Measurements from ENCODE around the gene PHF11. TPM values are rescaled to one million over a fixed set of nuclear protein-coding genes. Genes with fewer than 3 reads are reported as not detected.
"Not testable (repeated sequence)": the region's sequence is repeated elsewhere in the genome, so short reads cannot be mapped to it uniquely, and the experiment has no call there.

The PHF11 gene
- total RNA-seq, 1 experiment from 2014 or later: 16.0 TPM

DNA sequence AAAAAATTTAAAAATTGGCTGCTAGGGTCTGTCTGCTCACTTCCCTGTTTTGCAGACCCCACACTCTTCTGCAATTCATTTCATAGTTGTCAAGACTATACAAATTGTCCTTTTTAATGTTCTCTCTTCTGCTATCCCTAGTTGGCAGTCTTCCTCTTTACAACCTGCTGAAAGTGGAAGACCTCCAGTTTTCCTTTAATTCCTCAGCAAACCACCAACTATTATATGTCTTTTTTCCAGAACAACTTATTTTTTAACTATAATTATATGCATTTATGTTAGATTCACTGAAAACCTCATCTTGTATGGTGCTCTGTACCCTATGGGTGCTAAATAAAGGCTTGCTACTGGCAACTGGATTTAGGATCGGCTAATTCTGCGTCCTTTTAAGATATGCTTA lies 1.1 kb upstream of the PHF11 start:
- no peaks in the 10 kb centered on the region for H3K9me3 ChIP-seq (ENCODE audit: low read depth, low read length, poor library complexity, severe bottlenecking)
- H3K36me3 ChIP-seq (ENCODE audit: insufficient read depth, low read length, poor library complexity, severe bottlenecking): no peaks in the 10 kb centered on the region
- H3K4me1 ChIP-seq (ENCODE audit: insufficient read depth, low read length, poor library complexity, severe bottlenecking): no peaks in the 10 kb centered on the region
- H3K27me3 ChIP-seq (replicated peaks; ENCODE audit: insufficient read depth, low read depth, low read length, poor library complexity): no peaks in the 10 kb centered on the region
- peak overlapping the region; percentile 51 for H3K4me3 ChIP-seq (ENCODE audit: low read depth, low read length, poor library complexity, severe bottlenecking)
- no peak for DNase-seq (ENCODE audit: low spot score)
- no peak overlapping the region for H3K27ac ChIP-seq (ENCODE audit: low read depth, low read length, poor library complexity, severe bottlenecking)
- no TSS peak for BruUV-seq (replicated peaks)
- ChIA-PET POLR2A (ENCODE audit: low non-redundant PET) (no interaction called here), CTCF (no interaction called here)
- TF ChIP-seq, protein P1, sequence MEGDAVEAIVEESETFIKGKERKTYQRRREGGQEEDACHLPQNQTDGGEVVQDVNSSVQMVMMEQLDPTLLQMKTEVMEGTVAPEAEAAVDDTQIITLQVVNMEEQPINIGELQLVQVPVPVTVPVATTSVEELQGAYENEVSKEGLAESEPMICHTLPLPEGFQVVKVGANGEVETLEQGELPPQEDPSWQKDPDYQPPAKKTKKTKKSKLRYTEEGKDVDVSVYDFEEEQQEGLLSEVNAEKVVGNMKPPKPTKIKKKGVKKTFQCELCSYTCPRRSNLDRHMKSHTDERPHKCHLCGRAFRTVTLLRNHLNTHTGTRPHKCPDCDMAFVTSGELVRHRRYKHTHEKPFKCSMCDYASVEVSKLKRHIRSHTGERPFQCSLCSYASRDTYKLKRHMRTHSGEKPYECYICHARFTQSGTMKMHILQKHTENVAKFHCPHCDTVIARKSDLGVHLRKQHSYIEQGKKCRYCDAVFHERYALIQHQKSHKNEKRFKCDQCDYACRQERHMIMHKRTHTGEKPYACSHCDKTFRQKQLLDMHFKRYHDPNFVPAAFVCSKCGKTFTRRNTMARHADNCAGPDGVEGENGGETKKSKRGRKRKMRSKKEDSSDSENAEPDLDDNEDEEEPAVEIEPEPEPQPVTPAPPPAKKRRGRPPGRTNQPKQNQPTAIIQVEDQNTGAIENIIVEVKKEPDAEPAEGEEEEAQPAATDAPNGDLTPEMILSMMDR (conservative IDR thresholded peaks at IDR 0.05; ENCODE audit: low read depth, low read length): no peak; the same call in 1 of the 2 replicates
- no peak for TF ChIP-seq EZH2 (IDR thresholded peaks at IDR 0.05; ENCODE audit: borderline replicate concordance, low read depth, low read length, poor library complexity, severe bottlenecking)
- intact Hi-C loops (cut with micrococcal nuclease; ENCODE audit: unreplicated experiment): loop anchor here (1.0 kb wide), 1 partner anchor 11 kb away; no protein-coding TSS in a partner anchor

DNA sequence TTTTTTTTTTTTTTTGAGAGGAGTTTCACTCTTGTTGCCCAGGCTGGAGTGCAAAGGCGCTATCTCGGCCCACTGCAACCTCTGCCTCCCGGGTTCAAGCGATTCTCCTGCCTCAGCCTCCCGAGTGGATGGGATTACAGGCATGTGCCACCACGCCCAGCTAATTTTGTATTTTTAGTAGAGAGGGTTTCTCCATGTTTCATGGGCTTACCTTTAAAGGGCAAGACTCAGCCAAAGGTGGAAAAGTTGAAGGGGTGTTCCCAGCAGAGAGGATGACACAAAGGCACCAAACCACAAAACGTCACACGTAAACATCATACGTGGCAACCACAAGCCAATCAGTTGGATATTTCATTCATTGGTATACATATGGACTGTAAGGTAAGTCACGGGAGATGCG lies 1.1 kb downstream of the PHF11 start:
- BruUV-seq (replicated peaks): not testable (repeated sequence)

DNA sequence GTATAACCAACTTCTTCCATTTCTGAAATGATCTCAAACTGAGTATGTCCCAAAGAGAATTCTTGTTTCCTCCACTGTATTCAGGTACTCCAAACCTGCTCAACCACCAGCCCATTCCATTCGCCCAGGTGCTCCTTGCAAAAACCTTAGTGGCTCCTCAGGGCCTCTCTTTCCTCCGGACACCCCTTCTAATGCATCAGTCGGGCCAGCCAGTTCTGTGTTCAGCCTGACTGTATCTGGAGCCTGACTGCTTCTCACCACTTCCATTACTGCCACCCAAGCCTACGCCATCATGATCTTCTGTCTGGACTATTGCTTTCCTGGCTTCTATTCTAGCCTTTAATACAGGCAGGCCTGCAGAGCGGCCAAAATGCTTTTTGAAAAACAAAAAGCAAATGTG lies 1.5 kb downstream of the PHF11 start:
- H3K27ac ChIP-seq (ENCODE audit: low read depth, low read length, poor library complexity, severe bottlenecking): no peak overlapping the region
- H3K36me3 ChIP-seq (ENCODE audit: insufficient read depth, low read length, poor library complexity, severe bottlenecking): no peaks in the 10 kb centered on the region
- H3K27me3 ChIP-seq (replicated peaks; ENCODE audit: insufficient read depth, low read depth, low read length, poor library complexity): no peaks in the 10 kb centered on the region
- POLR2A ChIA-PET (ENCODE audit: low non-redundant PET): no interaction called here
- no peak for DNase-seq (ENCODE audit: low spot score)
- intact Hi-C loops (cut with micrococcal nuclease; ENCODE audit: unreplicated experiment): no loop called here
- no peak overlapping the region for H3K4me3 ChIP-seq (ENCODE audit: low read depth, low read length, poor library complexity, severe bottlenecking)
- no peaks in the 10 kb centered on the region for H3K4me1 ChIP-seq (ENCODE audit: insufficient read depth, low read length, poor library complexity, severe bottlenecking)
- TSS peak; percentile 46 for BruUV-seq (replicated peaks)
- no peak for TF ChIP-seq EZH2 (IDR thresholded peaks at IDR 0.05; ENCODE audit: borderline replicate concordance, low read depth, low read length, poor library complexity, severe bottlenecking)
- TF ChIP-seq, protein P1 (conservative IDR thresholded peaks at IDR 0.05; ENCODE audit: low read depth, low read length): no peak
- no peaks in the 10 kb centered on the region for H3K9me3 ChIP-seq (ENCODE audit: low read depth, low read length, poor library complexity, severe bottlenecking)
- CTCF ChIA-PET: no interaction called here

More for the DNA sequence above, 1.1 kb downstream of the PHF11 start:
- intact Hi-C loops (cut with micrococcal nuclease; ENCODE audit: unreplicated experiment); H3K9me3 ChIP-seq (ENCODE audit: low read depth, low read length, poor library complexity, severe bottlenecking); H3K4me3 ChIP-seq (ENCODE audit: low read depth, low read length, poor library complexity, severe bottlenecking); H3K27me3 ChIP-seq (replicated peaks; ENCODE audit: insufficient read depth, low read depth, low read length, poor library complexity); H3K36me3 ChIP-seq (ENCODE audit: insufficient read depth, low read length, poor library complexity, severe bottlenecking); H3K4me1 ChIP-seq (ENCODE audit: insufficient read depth, low read length, poor library complexity, severe bottlenecking); DNase-seq (ENCODE audit: low spot score); POLR2A ChIA-PET (ENCODE audit: low non-redundant PET); CTCF ChIA-PET; H3K27ac ChIP-seq (ENCODE audit: low read depth, low read length, poor library complexity, severe bottlenecking): not testable (repeated sequence)

DNA sequence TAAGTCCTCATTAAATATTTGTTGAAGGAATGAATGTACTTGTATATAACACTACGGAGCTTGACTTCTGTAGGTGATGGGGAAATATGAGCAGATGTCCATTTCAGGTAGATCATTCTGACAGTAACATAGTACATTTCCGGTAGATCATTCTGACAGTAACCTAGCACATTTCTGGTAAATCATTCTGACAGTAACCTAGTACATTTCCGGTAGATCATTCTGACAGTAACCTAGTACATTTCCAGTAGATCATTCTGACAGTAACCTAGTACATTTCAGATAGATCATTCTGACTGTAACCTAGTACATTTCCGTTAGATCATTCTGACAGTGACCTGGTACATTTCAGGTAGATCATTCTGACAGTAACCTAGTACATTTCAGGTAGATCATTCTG lies 2.5 kb downstream of the PHF11 start:
- TF ChIP-seq, protein P1 (conservative IDR thresholded peaks at IDR 0.05; ENCODE audit: low read depth, low read length): no peak
- no peak for TF ChIP-seq EZH2 (IDR thresholded peaks at IDR 0.05; ENCODE audit: borderline replicate concordance, low read depth, low read length, poor library complexity, severe bottlenecking)
- no peaks in the 10 kb centered on the region for H3K4me1 ChIP-seq (ENCODE audit: insufficient read depth, low read length, poor library complexity, severe bottlenecking)
- no peaks in the 10 kb centered on the region for H3K9me3 ChIP-seq (ENCODE audit: low read depth, low read length, poor library complexity, severe bottlenecking)
- H3K27me3 ChIP-seq (replicated peaks; ENCODE audit: insufficient read depth, low read depth, low read length, poor library complexity): no peaks in the 10 kb centered on the region
- DNase-seq (ENCODE audit: low spot score): no peak
- no peak overlapping the region for H3K4me3 ChIP-seq (ENCODE audit: low read depth, low read length, poor library complexity, severe bottlenecking)
- no TSS peak for BruUV-seq (replicated peaks)
- H3K36me3 ChIP-seq (ENCODE audit: insufficient read depth, low read length, poor library complexity, severe bottlenecking): no peaks in the 10 kb centered on the region
- ChIA-PET POLR2A (ENCODE audit: low non-redundant PET) (no interaction called here), CTCF (no interaction called here)
- intact Hi-C loops (cut with micrococcal nuclease; ENCODE audit: unreplicated experiment): no loop called here
- H3K27ac ChIP-seq (ENCODE audit: low read depth, low read length, poor library complexity, severe bottlenecking): no peak overlapping the region
